ENCODE results near the gene ZNF670.

DNA sequence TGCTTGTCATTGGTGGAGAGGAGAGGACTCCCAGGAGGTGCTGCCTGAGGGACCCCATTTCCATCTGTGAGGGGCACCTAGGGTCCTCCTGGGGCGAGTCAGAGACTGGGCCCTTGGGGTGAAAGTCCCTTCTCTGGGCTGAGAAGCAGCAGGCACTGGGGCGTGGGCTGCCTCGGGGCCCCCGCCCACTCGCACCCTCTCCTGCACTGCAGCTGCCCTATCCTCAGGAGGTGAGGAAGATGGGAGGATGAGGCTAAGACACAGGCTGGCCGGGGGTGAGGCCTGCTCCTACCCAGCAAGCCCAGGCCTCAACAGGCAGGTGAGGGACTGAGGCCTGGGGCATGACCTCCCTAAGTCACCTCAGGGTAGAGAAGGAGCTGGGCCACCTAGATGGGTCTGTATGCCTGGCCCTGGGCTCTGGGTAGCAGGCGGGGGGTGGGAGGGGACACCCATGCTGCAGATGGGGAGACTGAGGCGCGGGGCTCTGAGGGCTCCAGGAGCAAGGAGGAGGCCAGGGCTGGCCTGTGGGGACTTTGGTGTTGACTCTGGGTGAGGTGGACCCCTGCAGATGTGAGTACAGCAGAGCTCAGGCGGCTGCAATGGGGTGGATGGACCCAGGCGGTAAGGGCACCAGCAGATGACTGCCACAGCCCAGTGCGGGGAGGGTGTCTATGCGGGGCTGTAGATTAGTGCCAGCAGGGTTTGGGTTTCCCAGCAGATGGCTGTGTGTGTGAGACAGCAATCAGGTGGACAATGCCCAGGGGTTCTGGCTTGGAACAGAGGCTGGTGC lies 35.9 kb upstream of the ZNF670 start:
- TF ChIP-seq EP300 (IDR thresholded peaks at IDR 0.05) (no peak), POLR2A (IDR thresholded peaks at IDR 0.05) (no peak), CTCF (IDR thresholded peaks at IDR 0.05) (no peak)

Measured in upper lobe of left lung (tissue), 4 donors.